ENCODE results near the gene KRT6C. TPM values are rescaled to one million over a fixed set of nuclear protein-coding genes. Genes with fewer than 3 reads are reported as not detected.
"Not testable (repeated sequence)": the region's sequence is repeated elsewhere in the genome, so short reads cannot be mapped to it uniquely, and the experiment has no call there.

The KRT6C gene
- total and polyA plus RNA-seq, 2 donors from 2014 or later, result not detected

DNA sequence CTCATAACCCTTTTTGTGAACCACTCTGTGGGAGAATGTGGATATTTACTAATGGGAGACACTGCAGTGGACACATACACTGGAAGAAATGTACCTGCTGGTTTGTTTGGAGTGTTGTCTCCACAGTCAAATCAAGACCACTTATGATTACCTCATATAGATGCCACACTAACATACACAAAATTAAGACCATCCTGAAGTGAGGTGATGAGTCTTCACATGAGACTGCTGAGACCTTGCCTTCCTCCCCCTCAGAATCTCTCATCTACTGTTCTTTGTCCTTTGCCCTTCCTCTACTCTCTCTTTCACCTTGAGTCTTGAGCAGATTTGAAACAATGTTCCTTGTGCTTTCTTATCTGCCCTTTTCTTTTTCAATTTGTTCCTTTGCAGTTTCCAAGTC, 15.1 kb upstream of the KRT6C start:
- intact Hi-C loops (cut with DNase I), result no loop called here
- Histone ChIP-seq H3K9me3 (ENCODE audit: control insufficient read depth in 2 of 3, insufficient read depth in 1 of 3, low read length in 3 of 3) (no peaks in the 10 kb centered on the region), H3K4me3 (ENCODE audit: low read length in 3 of 3) (no peak overlapping the region), H3K9ac (ENCODE audit: low read length in 3 of 3) (no peak overlapping the region), H3K27ac (ENCODE audit: low read depth in 2 of 2, low read length in 2 of 2) (no peak overlapping the region), H3K27me3 (ENCODE audit: control insufficient read depth, insufficient read depth, low read length) (no peaks in the 10 kb centered on the region), H3K4me1 (ENCODE audit: control insufficient read depth in 2 of 3, insufficient read depth in 2 of 3, low read depth in 1 of 3, low read length in 3 of 3) (no peaks in the 10 kb centered on the region), H3K36me3 (ENCODE audit: control insufficient read depth in 2 of 3, insufficient read depth in 3 of 3, low read length in 3 of 3) (no peaks in the 10 kb centered on the region)
- no peak for FAIRE-seq
- TF ChIP-seq, protein P1, sequence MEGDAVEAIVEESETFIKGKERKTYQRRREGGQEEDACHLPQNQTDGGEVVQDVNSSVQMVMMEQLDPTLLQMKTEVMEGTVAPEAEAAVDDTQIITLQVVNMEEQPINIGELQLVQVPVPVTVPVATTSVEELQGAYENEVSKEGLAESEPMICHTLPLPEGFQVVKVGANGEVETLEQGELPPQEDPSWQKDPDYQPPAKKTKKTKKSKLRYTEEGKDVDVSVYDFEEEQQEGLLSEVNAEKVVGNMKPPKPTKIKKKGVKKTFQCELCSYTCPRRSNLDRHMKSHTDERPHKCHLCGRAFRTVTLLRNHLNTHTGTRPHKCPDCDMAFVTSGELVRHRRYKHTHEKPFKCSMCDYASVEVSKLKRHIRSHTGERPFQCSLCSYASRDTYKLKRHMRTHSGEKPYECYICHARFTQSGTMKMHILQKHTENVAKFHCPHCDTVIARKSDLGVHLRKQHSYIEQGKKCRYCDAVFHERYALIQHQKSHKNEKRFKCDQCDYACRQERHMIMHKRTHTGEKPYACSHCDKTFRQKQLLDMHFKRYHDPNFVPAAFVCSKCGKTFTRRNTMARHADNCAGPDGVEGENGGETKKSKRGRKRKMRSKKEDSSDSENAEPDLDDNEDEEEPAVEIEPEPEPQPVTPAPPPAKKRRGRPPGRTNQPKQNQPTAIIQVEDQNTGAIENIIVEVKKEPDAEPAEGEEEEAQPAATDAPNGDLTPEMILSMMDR (IDR thresholded peaks at IDR 0.05; ENCODE audit: borderline replicate concordance, extremely low read depth, insufficient read depth), result no peak
- DNase-seq, result no peak

GRCh38 chr12:52487744-52488443, 14.3 kb upstream of the KRT6C start:
- H3K27me3 ChIP-seq (ENCODE audit: control insufficient read depth, insufficient read depth, low read length); H3K36me3 ChIP-seq (ENCODE audit: control insufficient read depth in 2 of 3, insufficient read depth in 3 of 3, low read length in 3 of 3); H3K4me1 ChIP-seq (ENCODE audit: control insufficient read depth in 2 of 3, insufficient read depth in 2 of 3, low read depth in 1 of 3, low read length in 3 of 3); H3K9me3 ChIP-seq (ENCODE audit: control insufficient read depth in 2 of 3, insufficient read depth in 1 of 3, low read length in 3 of 3); H3K9ac ChIP-seq (ENCODE audit: low read length in 3 of 3); H3K4me3 ChIP-seq (ENCODE audit: low read length in 3 of 3); FAIRE-seq; H3K27ac ChIP-seq (ENCODE audit: low read depth in 2 of 2, low read length in 2 of 2); intact Hi-C loops (cut with DNase I); DNase-seq: not testable (repeated sequence)

- TF ChIP-seq, protein P1 (IDR thresholded peaks at IDR 0.05; ENCODE audit: borderline replicate concordance, extremely low read depth, insufficient read depth), result no peak
- DNase-seq, result no peak
- Histone ChIP-seq H3K36me3 (ENCODE audit: control insufficient read depth in 2 of 3, insufficient read depth in 3 of 3, low read length in 3 of 3) (no peaks in the 10 kb centered on the region), H3K27me3 (ENCODE audit: control insufficient read depth, insufficient read depth, low read length) (no peaks in the 10 kb centered on the region), H3K4me3 (ENCODE audit: low read length in 3 of 3) (no peak overlapping the region), H3K9ac (ENCODE audit: low read length in 3 of 3) (no peak overlapping the region), H3K9me3 (ENCODE audit: control insufficient read depth in 2 of 3, insufficient read depth in 1 of 3, low read length in 3 of 3) (no peaks in the 10 kb centered on the region), H3K27ac (ENCODE audit: low read depth in 2 of 2, low read length in 2 of 2) (no peak overlapping the region), H3K4me1 (ENCODE audit: control insufficient read depth in 2 of 3, insufficient read depth in 2 of 3, low read depth in 1 of 3, low read length in 3 of 3) (no peaks in the 10 kb centered on the region)
- intact Hi-C loops (cut with DNase I), result no loop called here
- FAIRE-seq, result no peak
Observed at GRCh38 chr12:52487211-52487610, 13.6 kb upstream of the KRT6C start.

DNA sequence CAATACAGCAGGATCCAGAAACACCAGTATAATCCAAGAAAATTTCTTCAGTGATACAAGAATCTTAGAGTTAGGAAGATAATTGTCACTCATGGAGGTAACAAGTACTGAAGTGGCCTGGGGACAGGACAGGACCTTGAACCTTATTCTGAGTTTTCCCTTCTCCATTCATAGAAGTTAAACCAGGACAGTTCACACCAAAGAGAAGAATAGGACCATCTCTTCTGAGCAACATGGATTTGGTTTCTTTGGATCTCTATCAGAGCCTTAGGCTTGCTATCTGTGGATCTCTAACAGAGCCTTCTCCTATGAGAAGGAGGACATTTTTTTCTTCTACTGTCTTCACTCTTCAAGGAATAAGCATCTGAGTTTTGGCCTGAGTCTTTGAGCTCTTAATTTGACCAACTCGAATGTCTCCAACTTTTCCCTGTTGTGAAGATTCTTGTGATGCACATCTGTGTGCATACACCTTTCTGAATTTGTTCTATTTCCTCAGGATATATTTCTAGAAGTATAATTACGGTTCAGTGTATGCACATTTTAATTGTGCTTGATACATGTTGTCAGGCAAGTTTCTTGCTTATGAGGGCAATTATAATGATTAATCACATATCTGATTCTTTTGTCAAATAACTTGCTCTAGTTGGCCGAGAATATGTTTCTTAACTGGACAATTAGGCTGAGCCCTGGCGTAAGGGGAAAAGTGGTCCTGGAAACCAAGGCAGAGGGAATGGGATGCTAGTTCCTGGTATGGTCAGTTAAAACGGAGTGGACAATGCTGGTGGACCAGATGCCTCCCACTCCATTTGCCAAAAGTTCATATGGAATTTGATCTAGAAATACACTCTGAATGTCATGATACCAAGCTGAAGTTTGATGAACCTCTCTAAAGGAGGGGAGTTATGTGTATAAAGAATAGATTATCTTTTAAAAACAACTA, 12.8 kb upstream of the KRT6C start:
- TF ChIP-seq, protein P1 (IDR thresholded peaks at IDR 0.05; ENCODE audit: borderline replicate concordance, extremely low read depth, insufficient read depth), result no peak
- no peaks in the 10 kb centered on the region for H3K9me3 ChIP-seq (ENCODE audit: control insufficient read depth in 2 of 3, insufficient read depth in 1 of 3, low read length in 3 of 3)
- H3K4me3 ChIP-seq (ENCODE audit: low read length in 3 of 3), result no peak overlapping the region
- intact Hi-C loops (cut with DNase I), result no loop called here
- H3K9ac ChIP-seq (ENCODE audit: low read length in 3 of 3), result no peak overlapping the region
- no peak overlapping the region for H3K27ac ChIP-seq (ENCODE audit: low read depth in 2 of 2, low read length in 2 of 2)
- no peaks in the 10 kb centered on the region for H3K4me1 ChIP-seq (ENCODE audit: control insufficient read depth in 2 of 3, insufficient read depth in 2 of 3, low read depth in 1 of 3, low read length in 3 of 3)
- no peaks in the 10 kb centered on the region for H3K27me3 ChIP-seq (ENCODE audit: control insufficient read depth, insufficient read depth, low read length)
- DNase-seq, result no peak
- FAIRE-seq, result no peak
- H3K36me3 ChIP-seq (ENCODE audit: control insufficient read depth in 2 of 3, insufficient read depth in 3 of 3, low read length in 3 of 3), result no peaks in the 10 kb centered on the region

Measured in kidney (tissue), 14 donors.